RPMI8226 (cell line): ENCODE measurements around the gene MRGPRD.

Experiments
- DNase-seq: peaks from one replicate; pipeline ENCODE4 v3.0.0-alpha.2; 2015

Gene MRGPRD

GRCh38 chr11:68980776-68981065, at the start of gene MRGPRD:
TSS of gene MRGPRD (minus strand) at chr11:68980986. CDS start at chr11:68980986, 0 bp downstream.
- no peak for DNase-seq

GRCh38 chr11:69030301-69030700, 49.5 kb upstream of the MRGPRD start:
- no peak for DNase-seq

GRCh38 chr11:69027704-69028372, 47.1 kb upstream of the MRGPRD start:
- no peak for DNase-seq

GRCh38 chr11:69024509-69024908, 43.7 kb upstream of the MRGPRD start:
- no peak for DNase-seq

- no peak for DNase-seq
Measured at GRCh38 chr11:69022260-69022659, 41.5 kb upstream of the MRGPRD start.

GRCh38 chr11:69018924-69019323, 38.1 kb upstream of the MRGPRD start:
- DNase-seq, result no peak

- no peak for DNase-seq
Measured at GRCh38 chr11:69017951-69018350, 37.2 kb upstream of the MRGPRD start.

GRCh38 chr11:69014898-69015549, 34.2 kb upstream of the MRGPRD start:
- DNase-seq, result no peak

- DNase-seq, result no peak
Measured at GRCh38 chr11:69014084-69014851, 33.5 kb upstream of the MRGPRD start.

GRCh38 chr11:69013009-69013951, 32.5 kb upstream of the MRGPRD start, which contains the start of gene MRGPRF:
TSS of gene MRGPRF (minus strand) at chr11:69013246. CDS start at chr11:69009901, 3,345 bp downstream.
- peak; percentile 40 for DNase-seq

GRCh38 chr11:69012092-69013008, 31.6 kb upstream of the MRGPRD start:
- no peak for DNase-seq

GRCh38 chr11:69011624-69012091, 30.9 kb upstream of the MRGPRD start:
- DNase-seq, result no peak

GRCh38 chr11:69010964-69011623, 30.3 kb upstream of the MRGPRD start:
- peak; percentile 52 for DNase-seq

GRCh38 chr11:69010361-69010891, 29.6 kb upstream of the MRGPRD start:
- DNase-seq, result no peak

- no peak for DNase-seq
Measured at GRCh38 chr11:69009441-69010211, 28.8 kb upstream of the MRGPRD start.

- no peak for DNase-seq
Measured at GRCh38 chr11:69008737-69009440, 28.1 kb upstream of the MRGPRD start.

- DNase-seq, result no peak
Measured at GRCh38 chr11:69007975-69008381, 27.2 kb upstream of the MRGPRD start.

GRCh38 chr11:69006816-69007215, 26.0 kb upstream of the MRGPRD start:
- DNase-seq, result no peak
